ENCODE measurements around the gene PSMA6.
"Not testable (repeated sequence)": the region's sequence is repeated elsewhere in the genome, so short reads cannot be mapped to it uniquely, and the experiment has no call there.

The PSMA6 gene

GRCh38 chr14:35284506-35284905 is 7.7 kb upstream of the PSMA6 start:
- no peak for DNase-seq (ENCODE audit: low read depth, low spot score)

- DNase-seq (ENCODE audit: low read depth, low spot score), result no peak
Observed at GRCh38 chr14:35285168-35286002, 6.8 kb upstream of the PSMA6 start.

GRCh38 chr14:35286003-35286600 is 6.1 kb upstream of the PSMA6 start:
- DNase-seq (ENCODE audit: low read depth, low spot score), result no peak

GRCh38 chr14:35286707-35287106 is 5.5 kb upstream of the PSMA6 start:
- DNase-seq (ENCODE audit: low read depth, low spot score), result no peak

GRCh38 chr14:35287431-35288013 is 4.7 kb upstream of the PSMA6 start:
- no peak for DNase-seq (ENCODE audit: low read depth, low spot score)

GRCh38 chr14:35289623-35290022 is 2.6 kb upstream of the PSMA6 start:
- no peak for DNase-seq (ENCODE audit: low read depth, low spot score)

- no peak for DNase-seq (ENCODE audit: low read depth, low spot score)
Observed at GRCh38 chr14:35292770-35293561, 784 bp downstream of the PSMA6 start.

- no peak for DNase-seq (ENCODE audit: low read depth, low spot score)
Observed at GRCh38 chr14:35295845-35296161, 3.6 kb downstream of the PSMA6 start.

GRCh38 chr14:35296545-35296944 is 4.4 kb downstream of the PSMA6 start:
- DNase-seq (ENCODE audit: low read depth, low spot score), result no peak

GRCh38 chr14:35297706-35298105 is 5.5 kb downstream of the PSMA6 start:
- no peak for DNase-seq (ENCODE audit: low read depth, low spot score)

- DNase-seq (ENCODE audit: low read depth, low spot score), result no peak
Observed at GRCh38 chr14:35298351-35298750, 6.2 kb downstream of the PSMA6 start.

- DNase-seq (ENCODE audit: low read depth, low spot score), result no peak
Observed at GRCh38 chr14:35299708-35300107, 7.5 kb downstream of the PSMA6 start.

- no peak for DNase-seq (ENCODE audit: low read depth, low spot score)
Observed at GRCh38 chr14:35300228-35300627, 8.0 kb downstream of the PSMA6 start.

GRCh38 chr14:35301334-35301733 is 9.2 kb downstream of the PSMA6 start:
- DNase-seq (ENCODE audit: low read depth, low spot score), result not testable (repeated sequence)

- no peak for DNase-seq (ENCODE audit: low read depth, low spot score)
Observed at GRCh38 chr14:35301735-35302528, 9.8 kb downstream of the PSMA6 start.

GRCh38 chr14:35303149-35303935 is 11.2 kb downstream of the PSMA6 start:
- no peak for DNase-seq (ENCODE audit: low read depth, low spot score)

GRCh38 chr14:35304812-35305462 is 12.8 kb downstream of the PSMA6 start:
- no peak for DNase-seq (ENCODE audit: low read depth, low spot score)

GRCh38 chr14:35305633-35306032 is 13.5 kb downstream of the PSMA6 start:
- no peak for DNase-seq (ENCODE audit: low read depth, low spot score)

GRCh38 chr14:35306114-35306513 is 13.9 kb downstream of the PSMA6 start:
- DNase-seq (ENCODE audit: low read depth, low spot score), result no peak

- DNase-seq (ENCODE audit: low read depth, low spot score), result no peak
Observed at GRCh38 chr14:35317820-35318219, 25.6 kb downstream of the PSMA6 start.

Measured in activated CD4-positive, CD25-positive, alpha-beta regulatory T cell treated with anti-CD3 and anti-CD28 coated beads, Interleukin-2, amount 50 U/mL, for 16 hours (primary cell).